C4-2B (cell line): ENCODE results near the gene ARHGAP31.

Experiments
- ZFX ChIP-seq: fragments of 450-650 bp; IDR thresholded peaks from 2 replicates; pipeline ENCODE4 v1.6.1; 2017
- TF ChIP-seq, protein P1 (sequence below): fragments of 450-650 bp; conservative IDR thresholded peaks from 2 replicates; pipeline ENCODE4 v1.5.1; 2017; ENCODE audit warnings: mild to moderate bottlenecking

DNA sequence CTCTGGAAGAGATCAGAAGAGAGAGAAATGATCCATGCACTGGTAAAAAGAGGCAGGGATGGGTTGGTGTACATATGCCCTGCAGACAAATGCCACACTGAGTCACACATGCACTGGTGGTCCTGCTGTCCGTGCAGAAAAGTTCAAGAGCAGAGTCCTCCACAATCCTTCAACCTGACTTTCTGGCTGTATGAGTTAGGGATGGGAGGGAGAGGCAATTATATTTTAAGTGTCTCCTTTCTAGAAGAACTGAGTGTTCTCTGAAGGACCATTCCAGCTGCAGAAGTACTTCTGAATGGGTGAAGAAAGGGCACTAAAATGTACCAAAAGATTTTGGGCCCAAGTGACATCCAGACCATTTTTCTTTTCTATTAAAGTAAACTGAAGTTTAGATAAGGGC lies 142.8 kb downstream of the ARHGAP31 start:
- TF ChIP-seq, protein P1, sequence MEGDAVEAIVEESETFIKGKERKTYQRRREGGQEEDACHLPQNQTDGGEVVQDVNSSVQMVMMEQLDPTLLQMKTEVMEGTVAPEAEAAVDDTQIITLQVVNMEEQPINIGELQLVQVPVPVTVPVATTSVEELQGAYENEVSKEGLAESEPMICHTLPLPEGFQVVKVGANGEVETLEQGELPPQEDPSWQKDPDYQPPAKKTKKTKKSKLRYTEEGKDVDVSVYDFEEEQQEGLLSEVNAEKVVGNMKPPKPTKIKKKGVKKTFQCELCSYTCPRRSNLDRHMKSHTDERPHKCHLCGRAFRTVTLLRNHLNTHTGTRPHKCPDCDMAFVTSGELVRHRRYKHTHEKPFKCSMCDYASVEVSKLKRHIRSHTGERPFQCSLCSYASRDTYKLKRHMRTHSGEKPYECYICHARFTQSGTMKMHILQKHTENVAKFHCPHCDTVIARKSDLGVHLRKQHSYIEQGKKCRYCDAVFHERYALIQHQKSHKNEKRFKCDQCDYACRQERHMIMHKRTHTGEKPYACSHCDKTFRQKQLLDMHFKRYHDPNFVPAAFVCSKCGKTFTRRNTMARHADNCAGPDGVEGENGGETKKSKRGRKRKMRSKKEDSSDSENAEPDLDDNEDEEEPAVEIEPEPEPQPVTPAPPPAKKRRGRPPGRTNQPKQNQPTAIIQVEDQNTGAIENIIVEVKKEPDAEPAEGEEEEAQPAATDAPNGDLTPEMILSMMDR = no peak
- no peak for TF ChIP-seq ZFX
